Activated CD4-positive, alpha-beta T cell treated with anti-CD3 and anti-CD28 coated beads for 24 hours (primary cell): ENCODE measurements around the gene RASSF5.

Source experiments
- DNase-seq, 2 donors: peaks; one replicate each; pipeline ENCODE4 v3.0.0-alpha.2; 2020; ENCODE audit warnings: low read depth in 2 of 2

Gene RASSF5

GRCh38 chr1:206547104-206547503 is 39.8 kb downstream of the RASSF5 start:
- no peak for DNase-seq

GRCh38 chr1:206550446-206550845 is 43.1 kb downstream of the RASSF5 start:
- no peak for DNase-seq

- DNase-seq = no peak
Observed at GRCh38 chr1:206551296-206551985, 44.1 kb downstream of the RASSF5 start.

- no peak for DNase-seq
Observed at GRCh38 chr1:206551986-206552326, 44.6 kb downstream of the RASSF5 start.

GRCh38 chr1:206554211-206554610 is 46.9 kb downstream of the RASSF5 start:
- DNase-seq = no peak

- no peak for DNase-seq
Observed at GRCh38 chr1:206554701-206555472, 47.6 kb downstream of the RASSF5 start.

GRCh38 chr1:206555473-206555935 is 48.2 kb downstream of the RASSF5 start:
- DNase-seq = no peak

- DNase-seq = no peak
Observed at GRCh38 chr1:206556047-206556749, 48.9 kb downstream of the RASSF5 start.

- peak; percentile 78 to 88 for DNase-seq
Observed at GRCh38 chr1:206556750-206557635, 49.7 kb downstream of the RASSF5 start.

- DNase-seq = no peak
Observed at GRCh38 chr1:206557636-206558473, 50.5 kb downstream of the RASSF5 start.

GRCh38 chr1:206558794-206559671 is 51.7 kb downstream of the RASSF5 start:
- no peak for DNase-seq

GRCh38 chr1:206559672-206559995 is 52.3 kb downstream of the RASSF5 start:
- no peak for DNase-seq

GRCh38 chr1:206560007-206560716 is 52.8 kb downstream of the RASSF5 start:
- no peak for DNase-seq

- DNase-seq = no peak
Observed at GRCh38 chr1:206563367-206564207, 56.3 kb downstream of the RASSF5 start.

- no peak for DNase-seq
Observed at GRCh38 chr1:206565995-206566394, 58.7 kb downstream of the RASSF5 start.

GRCh38 chr1:206566999-206567398 is 59.7 kb downstream of the RASSF5 start:
- DNase-seq = no peak

- no peak for DNase-seq
Observed at GRCh38 chr1:206568256-206568655, 60.9 kb downstream of the RASSF5 start.

GRCh38 chr1:206568779-206569352 is 61.5 kb downstream of the RASSF5 start:
- no peak for DNase-seq
